ENCODE measurements around the gene VSTM2L.
"Not testable (repeated sequence)": the region's sequence is repeated elsewhere in the genome, so short reads cannot be mapped to it uniquely, and the experiment has no call there.

The VSTM2L gene

GRCh38 chr20:37902504-37903313 is at the start of gene VSTM2L:
TSS of gene VSTM2L (plus strand) at chr20:37903127. CDS start at chr20:37903351, 224 bp downstream.
- DNase-seq (ENCODE audit: low read depth), result no peak

GRCh38 chr20:37853823-37854375 is 49.0 kb upstream of the VSTM2L start:
- DNase-seq (ENCODE audit: low read depth), result no peak

DNA sequence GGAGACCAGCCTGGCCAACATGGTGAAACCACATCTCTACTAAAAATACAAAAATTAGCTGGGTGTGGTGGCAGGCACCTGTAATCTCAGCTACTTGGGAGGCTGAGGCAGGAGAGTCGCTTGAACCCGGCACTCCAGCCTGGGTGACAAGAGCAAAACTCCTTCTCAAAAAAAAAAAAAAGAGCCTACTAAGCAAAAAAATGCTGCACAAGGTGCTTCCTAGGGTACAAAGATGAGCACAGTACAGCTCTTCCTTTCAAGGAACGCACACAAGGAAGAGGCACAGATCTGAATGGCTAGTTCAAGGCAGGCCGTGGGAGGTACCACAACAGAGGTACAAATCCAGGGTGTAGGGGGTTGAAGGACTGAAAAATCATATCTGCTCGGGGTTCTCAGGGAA is 46.9 kb upstream of the VSTM2L start:
- not testable (repeated sequence) for DNase-seq (ENCODE audit: low read depth)

GRCh38 chr20:37856932-37857660 is 45.8 kb upstream of the VSTM2L start:
- no peak for DNase-seq (ENCODE audit: low read depth)

DNA sequence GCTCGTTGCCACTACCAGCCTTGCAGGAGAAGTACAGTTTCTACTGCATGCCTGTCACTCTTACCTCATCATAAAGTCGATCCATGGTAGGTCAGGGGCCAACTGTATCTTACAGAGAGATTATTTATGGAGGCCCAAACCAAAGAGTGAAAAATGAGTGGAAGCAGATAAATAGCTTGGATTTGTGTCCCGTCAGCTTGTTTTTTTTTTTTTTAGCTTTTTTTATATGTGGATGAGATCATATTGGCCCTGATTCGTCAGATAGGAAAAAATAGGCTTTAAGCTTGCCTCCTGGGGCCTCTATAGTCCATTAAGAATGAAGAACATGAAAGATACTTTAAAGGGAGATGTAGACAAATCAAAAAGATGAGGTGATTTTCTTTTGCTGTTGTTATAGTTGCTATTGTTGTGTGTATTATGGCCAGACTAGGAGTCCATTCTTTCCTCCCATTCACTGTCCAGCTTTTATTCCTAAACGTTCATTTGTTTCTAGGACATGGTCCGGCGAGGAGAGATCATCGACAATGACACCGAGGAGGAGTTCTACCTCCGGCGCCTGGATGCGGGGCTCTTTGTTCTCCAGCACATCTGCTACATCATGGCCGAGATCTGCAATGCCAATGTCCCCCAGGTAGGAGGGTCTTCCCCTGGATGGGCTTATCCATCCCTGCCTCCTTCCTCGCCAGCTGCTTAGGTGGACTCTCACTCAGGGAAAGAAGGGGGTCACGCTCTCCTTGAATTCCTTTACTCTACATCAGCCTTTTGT is 43.3 kb upstream of the VSTM2L start:
- DNase-seq (ENCODE audit: low read depth), result no peak

- no peak for DNase-seq (ENCODE audit: low read depth)
Observed at GRCh38 chr20:37863289-37863688, 39.6 kb upstream of the VSTM2L start.

GRCh38 chr20:37864298-37864697 is 38.6 kb upstream of the VSTM2L start:
- DNase-seq (ENCODE audit: low read depth), result no peak

DNA sequence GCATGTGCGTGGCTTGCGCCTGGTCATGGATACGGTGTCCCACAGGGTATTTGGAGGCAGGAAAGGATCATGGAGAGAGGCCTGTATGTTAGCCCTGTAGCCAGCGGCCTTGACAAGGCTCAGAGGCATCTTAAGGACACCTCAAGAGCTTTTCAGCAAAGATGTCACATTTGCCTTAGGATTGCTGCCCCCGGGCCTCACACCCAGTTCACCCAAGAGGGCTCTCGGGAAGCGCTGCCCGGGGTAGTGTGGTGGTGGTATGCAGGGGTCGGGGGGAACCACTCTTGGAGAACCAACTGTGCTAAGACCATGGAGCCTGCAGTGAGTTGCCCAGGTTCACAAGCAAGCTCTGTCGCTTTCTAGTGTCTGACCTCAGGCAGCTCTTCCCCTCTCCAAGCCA is 36.9 kb upstream of the VSTM2L start:
- no peak for DNase-seq (ENCODE audit: low read depth)

GRCh38 chr20:37867289-37868195 is 35.4 kb upstream of the VSTM2L start:
- DNase-seq (ENCODE audit: low read depth), result no peak

DNA sequence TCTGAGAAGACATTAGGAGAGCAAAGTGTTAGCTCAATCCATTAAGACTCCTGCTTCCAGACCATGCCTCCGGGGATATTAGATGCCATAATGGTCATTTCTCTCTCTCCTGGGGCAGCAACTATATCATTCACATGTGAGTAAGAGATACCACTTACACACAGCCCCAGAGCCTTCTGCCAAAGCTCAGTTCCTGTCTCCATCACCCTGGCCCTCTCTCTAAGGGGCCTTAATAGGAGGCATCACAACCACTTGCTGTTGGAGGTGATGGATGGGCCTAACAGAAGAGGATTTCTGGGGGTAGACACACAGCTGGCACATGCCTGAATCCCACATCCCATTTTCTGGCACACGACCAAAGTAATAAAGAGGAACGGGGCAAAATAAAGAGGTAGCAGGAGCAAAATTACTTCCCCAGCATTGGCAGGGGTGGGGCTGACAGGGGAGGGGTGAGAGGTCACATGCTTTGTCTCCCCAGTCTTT is 34.0 kb upstream of the VSTM2L start:
- no peak for DNase-seq (ENCODE audit: low read depth)

- no peak for DNase-seq (ENCODE audit: low read depth)
Observed at GRCh38 chr20:37869334-37869861, 33.5 kb upstream of the VSTM2L start.

DNA sequence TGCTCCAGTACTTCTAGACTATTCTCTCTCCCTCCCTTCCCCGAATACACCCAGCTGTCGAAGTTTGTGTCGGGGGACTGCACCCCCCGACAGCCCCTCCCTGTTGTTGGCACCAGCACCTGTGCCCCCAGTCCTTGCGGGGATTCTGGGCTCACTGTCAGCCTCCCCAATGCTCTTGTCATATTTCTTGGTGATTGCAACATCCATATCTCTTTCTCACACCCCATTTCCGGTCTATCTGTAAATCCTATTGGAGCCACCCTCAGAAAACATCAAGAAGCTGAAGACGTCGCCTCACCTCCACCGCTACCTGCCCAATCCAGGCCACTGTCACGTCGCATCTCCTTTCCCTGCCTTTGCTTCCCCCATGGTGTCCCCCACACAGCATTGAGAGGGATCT is 32.6 kb upstream of the VSTM2L start:
- no peak for DNase-seq (ENCODE audit: low read depth)

- DNase-seq (ENCODE audit: low read depth), result no peak
Observed at GRCh38 chr20:37871751-37872150, 31.2 kb upstream of the VSTM2L start.

DNA sequence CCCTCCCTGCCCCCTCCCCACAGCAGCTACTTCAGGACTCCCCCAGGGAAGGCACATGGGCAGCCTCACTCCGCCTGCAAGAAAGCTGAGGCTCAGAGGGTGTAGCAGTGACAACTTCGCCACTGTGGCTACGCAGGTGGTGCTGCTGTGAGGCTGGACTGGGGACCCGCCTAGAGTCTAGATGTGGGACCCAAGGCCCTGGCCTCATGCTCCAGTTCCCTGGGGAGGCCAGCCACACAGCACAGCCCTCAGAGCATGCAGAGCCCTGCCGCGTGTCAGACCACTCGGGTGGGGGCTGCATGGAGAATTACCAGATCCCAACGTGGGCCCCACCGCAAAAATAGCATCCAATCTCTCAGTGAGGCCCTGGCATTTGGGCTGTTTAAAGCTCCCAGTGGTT is 30.8 kb upstream of the VSTM2L start:
- no peak for DNase-seq (ENCODE audit: low read depth)

DNA sequence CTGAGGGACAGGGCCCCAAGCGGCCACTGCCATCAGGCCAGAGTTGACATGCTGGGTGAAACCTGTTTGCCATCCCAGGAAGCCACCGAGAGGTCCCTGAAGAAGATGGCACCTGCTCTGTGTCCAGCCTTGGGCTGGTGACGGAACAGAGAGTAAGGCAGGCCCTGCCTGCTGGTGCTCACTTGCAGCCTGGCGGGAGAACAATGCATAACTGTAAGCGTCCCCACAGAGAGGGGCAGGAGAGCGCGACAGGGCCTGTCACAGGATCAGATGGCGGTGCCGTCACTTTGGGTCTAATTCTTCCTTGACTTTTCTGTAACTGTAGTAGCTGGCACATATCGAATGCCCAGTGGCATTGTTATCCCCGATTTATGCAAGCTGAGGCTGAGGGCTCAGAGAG is 29.0 kb upstream of the VSTM2L start:
- no peak for DNase-seq (ENCODE audit: low read depth)

- no peak for DNase-seq (ENCODE audit: low read depth)
Observed at GRCh38 chr20:37875460-37876175, 27.3 kb upstream of the VSTM2L start.

DNA sequence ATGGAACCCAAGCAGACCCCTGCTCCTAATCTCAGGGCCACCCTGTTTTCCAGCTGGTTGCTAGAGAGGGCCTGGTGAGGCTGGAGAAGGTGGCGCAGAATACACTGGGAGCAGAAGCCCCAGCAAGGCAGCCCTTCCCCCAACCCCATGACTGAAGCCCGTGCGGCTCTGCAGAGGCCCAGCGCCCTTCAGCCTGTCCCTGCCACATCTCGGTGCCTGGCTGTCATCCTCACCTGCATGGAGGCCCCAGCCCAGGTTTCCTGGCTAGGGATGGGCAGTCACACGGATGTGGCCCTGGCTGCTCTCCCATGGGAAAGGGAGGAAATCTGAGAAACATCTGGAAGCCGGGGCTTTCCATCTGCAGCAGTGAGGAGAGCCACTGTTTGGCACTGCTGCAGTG is 26.1 kb upstream of the VSTM2L start:
- no peak for DNase-seq (ENCODE audit: low read depth)

DNA sequence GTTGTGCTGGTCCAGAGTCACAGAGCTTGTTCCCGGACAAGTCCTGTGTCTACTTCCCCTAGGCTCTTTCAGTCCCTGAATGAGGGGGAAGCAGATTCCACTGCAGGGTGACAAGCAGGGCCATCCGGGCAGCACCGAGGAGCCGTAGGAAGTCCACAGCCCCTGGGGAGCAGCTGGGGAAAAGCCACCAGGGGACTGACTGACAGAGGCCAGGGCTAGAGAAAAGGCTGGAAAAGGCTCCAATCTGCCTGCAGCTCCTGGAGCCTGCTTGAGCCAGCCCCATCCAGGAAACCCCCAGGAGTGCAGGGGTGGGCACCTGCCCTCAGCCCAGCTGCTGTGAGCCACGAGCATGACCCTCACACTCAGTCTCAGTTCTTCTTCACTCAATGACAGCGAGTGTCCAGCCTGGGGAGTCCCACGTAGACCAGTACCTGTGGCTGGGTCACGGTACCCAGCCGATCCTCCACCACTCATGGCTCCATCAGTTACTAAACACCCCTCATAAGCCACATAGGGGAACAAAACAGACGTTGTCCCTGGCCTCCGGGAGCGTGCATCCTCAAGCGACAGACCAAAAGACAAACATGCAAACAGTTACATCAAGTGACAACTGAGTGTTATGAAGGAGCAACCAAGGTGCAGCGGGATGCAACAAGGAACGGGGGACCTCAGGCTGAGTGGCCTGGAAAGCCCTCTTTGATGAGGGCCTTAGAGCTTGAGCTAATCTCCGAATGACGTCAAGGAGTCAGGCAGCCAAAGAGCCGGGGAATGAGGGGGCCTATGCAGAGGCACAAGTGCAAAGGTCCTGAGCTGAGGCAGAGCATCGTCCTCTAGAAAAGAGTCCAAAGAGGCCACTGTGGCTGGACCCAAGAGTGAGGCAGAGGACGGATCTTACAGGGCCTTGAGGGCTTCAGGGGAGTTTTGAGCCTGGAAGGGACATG is 24.8 kb upstream of the VSTM2L start:
- no peak for DNase-seq (ENCODE audit: low read depth)
